HG02840 (cell line): ENCODE data around the gene VSNL1.

Experiments used
- ATAC-seq: cut with Tn5 transposase; IDR thresholded peaks from one replicate; pipeline ENCODE4 v1.9.1; 2021; ENCODE audit warnings: mild to moderate bottlenecking, moderate library complexity, moderate number of reproducible peaks; ENCODE audit not compliant: unreplicated experiment, low FRiP score

Gene VSNL1

DNA sequence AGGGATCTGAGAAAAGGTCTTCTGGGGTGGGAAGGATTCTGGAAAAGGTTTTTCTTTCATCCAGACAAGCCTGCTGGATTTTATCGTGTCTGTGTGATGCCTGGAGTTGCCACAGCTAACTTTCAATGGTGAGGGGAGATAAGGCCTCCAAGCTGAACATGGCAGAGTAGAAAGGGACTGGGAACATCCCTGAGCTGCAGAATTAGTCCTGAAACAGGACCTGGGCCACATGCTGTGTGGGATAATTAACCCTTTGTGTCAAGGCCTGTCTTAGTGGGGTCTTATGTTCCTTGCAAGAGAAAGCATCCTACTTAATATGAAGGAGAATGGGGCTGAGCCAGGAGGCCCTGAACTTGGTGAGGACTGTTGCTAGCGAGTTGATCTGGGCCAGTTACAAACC is 66.4 kb downstream of the VSNL1 start:
- no peak for ATAC-seq

DNA sequence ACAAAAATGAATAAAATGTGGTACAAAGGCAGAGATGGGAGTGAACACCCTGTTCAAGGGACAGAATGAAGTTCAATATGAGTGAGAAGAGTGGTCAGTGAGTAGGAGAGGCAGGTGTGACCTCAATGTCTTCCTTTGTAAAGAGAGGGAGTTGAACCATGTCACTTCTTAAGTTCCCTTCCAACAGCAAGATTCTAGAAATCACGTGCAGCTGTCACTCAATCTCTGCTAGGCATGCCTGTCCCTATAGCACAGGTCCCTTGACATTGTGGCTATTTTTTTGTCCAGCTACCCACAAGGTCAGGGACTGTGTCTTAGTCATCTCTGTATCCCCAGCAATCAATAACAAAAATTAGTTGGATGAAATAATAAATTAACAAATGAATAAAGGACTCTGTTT is 66.9 kb downstream of the VSNL1 start:
- ATAC-seq: no peak

DNA sequence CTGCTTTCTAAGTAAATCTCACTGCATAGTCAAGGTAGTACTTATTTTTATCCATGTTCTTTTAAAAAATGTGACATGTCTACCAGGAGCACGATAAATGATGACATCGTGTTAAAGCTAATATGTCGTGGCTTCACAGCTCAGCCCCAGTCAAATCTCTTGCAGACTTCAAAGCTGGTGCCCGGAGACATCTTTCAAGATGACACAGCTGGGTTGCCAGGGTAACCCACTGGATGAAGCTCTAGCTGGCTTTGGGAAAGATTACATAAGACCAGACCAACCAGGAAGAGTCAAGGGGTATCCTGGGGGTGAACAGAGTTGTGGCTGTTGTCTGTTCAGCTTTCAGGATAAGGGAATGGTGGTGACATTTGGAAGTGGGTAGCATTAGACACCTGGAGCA is 67.8 kb downstream of the VSNL1 start:
- ATAC-seq: no peak

DNA sequence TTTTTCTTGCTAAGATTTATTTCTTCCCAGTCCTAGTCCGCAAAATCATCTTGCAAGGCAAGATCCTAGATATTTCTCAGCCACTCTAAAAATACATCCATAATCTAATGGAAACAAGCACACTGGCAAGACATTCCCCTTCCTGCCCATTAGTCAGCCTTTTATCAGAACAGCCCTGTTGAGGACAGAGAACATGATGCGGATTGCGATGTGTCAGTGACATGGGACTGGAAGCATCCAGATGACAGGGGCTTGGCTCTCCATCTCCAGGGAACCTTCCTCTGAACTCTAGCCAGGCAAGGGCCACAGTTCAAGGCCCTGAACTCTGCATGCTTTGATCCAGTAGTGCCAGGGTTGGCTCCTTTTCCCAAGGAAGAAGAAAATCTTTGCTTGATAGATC is 70.0 kb downstream of the VSNL1 start:
- ATAC-seq: no peak

DNA sequence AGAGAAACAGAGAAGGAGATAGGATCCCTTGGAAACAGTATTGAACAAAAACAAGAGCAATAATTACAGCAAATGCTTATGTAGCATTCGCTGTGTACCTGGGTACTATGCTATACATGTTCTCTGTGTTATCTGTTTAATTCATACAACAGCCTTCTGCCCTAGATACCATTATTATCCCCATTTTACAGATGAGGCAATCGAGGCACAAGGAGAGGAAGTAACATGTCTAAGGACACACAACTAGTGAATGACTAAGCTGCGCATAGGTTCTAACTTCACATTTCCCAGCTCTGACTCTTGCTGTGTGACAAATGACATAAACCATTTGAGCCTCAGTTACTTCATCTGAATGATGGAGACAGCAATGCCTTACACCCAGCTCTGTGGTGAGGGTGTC is 70.5 kb downstream of the VSNL1 start:
- ATAC-seq: no peak

DNA sequence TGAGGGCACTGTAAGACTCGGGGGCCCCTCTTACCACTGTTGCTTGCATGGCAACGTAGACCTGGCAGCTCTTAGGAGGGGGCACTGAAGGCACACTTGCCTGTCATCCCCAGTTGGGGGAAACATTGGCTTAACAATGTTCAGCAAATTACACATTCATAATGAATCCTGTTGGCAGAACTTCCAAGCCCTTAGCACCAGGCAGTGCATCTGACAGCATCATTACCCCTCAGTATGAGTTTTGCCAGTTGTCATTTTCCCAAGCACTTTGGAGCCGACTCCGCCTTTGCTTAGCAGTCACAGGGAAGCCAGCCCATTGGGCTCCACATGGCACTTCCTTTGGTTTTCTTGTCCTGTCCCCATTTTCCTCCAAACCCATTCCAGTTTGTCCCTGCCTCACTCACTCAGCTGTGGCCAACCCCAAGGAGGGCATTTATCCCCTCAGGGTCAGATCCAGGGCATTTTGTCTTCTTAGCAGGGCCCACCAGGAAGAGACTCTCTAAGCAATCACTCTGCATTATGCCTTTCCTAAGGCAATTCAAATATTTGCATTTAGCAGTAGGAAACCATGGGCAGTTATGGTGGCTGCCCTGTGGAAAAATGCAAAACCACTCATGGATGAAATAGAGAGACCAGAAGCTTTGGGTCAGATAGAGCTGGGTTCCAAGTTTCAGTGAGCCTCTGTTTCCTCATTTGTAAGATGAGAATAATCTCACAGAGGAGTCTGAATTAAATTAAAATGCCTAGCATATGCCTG is 73.9 kb downstream of the VSNL1 start:
- ATAC-seq: no peak

DNA sequence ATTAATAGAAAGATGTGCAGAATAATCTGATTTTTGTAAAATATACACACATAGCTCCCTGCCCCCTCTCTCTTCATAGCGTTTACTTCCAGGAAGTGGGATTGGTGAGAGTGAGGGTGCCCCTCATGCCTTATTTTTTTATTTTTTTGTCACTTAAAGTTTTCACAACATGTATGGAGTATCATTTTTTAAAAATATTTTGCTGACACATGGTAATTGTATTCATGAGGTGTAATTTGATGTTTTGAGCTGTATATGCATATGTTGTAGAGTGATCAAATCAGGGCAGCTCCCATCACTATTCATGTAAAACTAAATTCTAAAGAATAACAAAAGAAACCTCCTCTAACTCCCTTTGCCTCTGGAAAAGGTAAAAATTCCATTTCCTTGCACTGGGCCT is 74.7 kb downstream of the VSNL1 start:
- no peak for ATAC-seq

DNA sequence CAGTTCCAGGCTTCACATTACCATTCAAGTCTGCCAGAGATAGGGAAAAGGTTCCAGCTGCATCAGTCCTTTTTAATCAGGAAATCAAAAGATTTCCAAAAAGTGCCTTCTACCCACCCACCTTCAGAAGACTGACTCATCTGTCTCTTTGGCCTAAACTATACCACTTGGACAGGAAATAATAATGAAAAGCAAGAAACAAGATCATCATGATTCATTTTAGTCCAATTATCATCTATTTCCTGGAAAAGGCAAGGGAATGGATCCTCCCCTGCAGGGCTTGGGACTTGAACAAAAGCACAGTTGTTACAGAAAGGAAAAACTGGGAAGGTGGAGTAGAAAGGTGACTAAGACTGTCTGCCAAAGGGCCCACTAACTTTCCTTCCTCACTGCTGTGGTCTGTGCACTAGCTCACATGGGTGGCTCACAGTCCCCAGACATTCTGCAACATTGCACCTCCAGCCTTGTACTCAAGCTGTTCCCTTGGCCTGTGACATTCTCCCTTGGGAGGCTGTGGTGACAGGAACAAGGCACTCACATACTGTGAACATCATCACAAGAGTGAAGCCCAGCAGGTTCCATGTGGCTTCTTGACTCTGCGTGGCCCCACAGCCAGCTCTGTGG is 75.3 kb downstream of the VSNL1 start:
- no peak for ATAC-seq

DNA sequence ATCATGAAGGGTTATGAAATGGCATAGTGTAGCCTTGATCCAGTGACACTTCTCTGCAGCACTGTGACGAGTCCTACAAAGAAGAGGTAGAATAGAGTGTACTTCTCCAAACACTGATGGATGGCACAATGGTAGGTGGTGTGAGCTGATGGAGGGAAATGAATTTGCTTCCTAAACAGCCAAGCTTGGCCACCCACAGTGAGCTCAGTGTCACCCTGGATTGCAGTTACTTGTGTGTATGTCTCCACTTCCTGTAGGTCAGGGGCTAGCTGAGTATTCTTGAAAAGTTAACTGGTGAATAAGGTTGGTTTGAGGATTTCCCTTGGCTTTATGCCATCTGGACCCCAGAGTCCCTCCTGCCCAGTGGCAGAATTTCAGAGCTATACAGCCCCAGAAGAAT is 75.9 kb downstream of the VSNL1 start:
- ATAC-seq: no peak

DNA sequence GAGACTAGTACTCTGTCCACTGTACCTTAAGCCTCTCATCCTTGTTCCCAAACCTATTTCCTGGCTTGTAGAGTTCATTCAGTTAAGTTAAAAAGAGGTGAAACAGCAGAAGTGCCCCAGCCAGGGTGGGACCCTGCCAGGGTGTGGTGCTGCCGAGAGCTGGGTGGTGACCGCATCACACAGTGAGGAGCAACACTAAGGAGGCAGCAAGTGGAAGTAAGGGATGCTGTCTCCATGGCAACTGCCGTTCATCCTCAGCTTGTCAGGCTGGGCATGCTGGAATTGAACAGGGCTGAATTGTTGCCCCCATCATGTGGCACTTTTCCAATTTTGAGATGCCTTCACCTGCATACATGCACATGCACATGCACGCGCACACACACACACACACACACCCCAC is 77.0 kb downstream of the VSNL1 start:
- ATAC-seq: no peak

DNA sequence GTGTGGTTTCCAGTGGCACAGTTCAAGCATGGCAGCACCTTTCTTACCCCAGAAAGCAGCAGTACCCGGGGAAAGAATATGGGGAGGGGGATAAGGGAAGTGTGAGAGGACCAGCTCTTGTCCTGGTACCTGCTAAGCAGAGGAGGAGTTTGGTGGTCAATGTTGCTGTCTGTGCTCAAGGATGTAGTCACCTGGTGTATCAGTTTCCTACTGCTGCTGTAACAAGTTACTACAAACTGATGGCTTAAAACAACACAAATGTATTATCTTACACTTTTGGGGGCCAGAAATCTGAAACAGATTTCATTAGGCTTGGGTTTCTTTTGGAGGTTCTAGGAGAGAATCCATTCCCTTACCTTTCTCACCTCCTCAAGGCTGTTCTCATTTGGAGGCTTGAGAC is 77.5 kb downstream of the VSNL1 start:
- no peak for ATAC-seq

DNA sequence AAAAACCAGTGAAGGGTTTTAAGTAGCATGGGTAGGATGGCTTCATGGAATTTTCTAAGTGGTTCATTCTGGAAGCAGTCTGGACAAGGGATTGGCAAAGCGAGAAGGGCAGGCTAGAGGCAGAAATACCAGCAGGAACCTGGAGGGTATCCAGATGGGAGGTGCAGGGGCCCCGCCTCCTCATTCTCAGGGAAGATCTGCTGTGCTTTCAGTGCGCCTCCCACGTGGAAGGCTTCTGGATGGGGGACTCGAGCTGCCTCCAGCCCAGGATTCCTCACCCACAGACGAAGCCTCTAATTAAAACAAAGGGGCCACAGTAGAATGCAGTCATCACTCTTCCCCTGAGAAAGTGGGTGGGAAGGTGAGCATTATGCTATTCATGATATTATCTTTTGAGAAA is 79.8 kb downstream of the VSNL1 start:
- no peak for ATAC-seq

DNA sequence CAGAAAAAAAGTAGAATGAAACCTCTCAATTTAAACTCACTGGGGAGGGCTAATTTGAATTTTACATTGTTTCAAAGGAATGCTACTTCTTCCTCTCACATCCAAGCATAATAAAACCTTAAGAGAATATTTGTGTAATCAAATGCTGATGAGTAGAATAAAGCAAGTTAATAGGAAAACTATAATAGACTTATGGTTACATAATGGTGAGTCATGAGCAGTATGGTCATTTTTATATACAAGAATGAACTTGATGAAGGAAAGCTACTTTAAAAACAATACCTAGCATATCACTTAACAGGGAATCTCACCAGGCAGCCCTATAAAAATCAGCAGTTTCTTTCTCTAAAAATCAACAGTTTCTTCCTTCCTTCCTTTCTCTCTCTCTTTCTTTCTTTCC is 80.3 kb downstream of the VSNL1 start:
- no peak for ATAC-seq

DNA sequence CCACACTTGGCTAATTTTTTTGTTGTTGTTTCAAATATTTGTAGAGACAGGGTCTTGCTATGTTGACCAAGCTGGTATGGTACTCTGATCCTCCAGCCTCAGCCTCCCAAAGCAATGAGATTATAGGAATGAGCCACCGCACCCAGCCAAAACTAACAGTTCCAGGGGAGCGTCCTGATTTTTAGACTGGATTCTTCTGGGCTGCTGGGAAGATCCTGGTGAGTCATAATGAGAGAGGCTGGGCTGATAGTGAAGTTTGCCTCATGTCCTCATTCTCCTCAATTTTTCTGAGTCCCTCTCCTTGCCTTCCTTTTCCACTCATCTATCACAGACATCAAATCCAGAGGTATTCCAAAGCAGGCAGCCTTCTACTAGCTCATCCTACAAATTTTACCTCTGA is 81.3 kb downstream of the VSNL1 start:
- no peak for ATAC-seq

DNA sequence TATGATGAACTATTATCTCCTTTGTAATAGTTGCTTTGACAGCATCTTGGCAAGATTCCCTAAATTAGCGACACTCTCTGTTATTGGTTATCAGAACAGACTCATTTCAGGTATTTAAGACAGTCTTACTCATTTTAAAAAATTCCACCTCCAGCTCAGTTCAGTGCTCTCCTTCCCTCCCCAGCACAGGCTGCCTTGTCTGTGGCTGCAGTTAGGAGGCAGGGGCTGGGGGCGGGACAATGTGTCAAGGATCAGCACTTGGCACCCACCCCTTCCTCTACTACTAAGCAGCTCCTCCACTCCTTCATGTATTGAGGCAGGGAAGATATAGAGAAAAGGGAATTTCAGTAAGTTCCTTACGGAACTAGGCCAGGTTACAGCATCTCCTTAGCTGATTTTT is 85.0 kb downstream of the VSNL1 start:
- no peak for ATAC-seq

DNA sequence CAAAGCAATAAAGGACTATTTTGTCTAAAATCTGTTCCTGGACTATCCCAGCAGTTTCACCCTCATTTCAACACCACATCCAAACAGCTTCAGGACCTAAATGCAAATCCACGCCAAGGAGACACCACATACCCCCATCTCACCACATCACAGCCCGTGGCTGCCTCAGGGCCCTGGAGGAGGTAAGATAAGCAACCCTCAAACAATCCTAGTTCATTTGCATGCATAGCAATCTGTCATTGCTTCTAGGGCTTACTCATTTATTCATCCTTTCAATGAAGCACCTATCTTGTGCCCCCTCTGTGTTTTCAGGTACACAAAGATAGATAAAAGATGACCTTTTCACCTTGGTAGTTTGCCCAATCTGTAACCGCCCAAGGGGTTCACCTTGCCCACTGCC is 86.5 kb downstream of the VSNL1 start:
- no peak for ATAC-seq

DNA sequence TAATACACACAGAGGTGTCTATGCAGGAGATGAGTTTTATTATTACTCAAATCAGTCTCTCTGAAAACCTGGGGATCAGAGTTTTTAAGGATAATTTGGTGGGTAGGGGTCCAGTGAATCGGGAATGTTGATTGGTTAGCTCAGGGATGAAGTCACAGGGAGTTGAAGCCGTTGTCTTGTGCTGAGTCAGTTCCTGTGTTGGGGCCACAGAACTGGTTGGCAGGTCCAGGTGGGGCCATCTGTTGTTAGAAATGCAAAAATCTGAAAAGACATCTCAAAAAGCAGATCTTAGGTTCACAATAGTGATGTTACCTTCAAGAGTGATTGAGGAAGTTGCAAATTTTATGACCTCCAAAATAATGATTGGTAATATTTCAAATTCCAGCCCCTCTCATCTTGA is 86.9 kb downstream of the VSNL1 start:
- ATAC-seq: no peak

DNA sequence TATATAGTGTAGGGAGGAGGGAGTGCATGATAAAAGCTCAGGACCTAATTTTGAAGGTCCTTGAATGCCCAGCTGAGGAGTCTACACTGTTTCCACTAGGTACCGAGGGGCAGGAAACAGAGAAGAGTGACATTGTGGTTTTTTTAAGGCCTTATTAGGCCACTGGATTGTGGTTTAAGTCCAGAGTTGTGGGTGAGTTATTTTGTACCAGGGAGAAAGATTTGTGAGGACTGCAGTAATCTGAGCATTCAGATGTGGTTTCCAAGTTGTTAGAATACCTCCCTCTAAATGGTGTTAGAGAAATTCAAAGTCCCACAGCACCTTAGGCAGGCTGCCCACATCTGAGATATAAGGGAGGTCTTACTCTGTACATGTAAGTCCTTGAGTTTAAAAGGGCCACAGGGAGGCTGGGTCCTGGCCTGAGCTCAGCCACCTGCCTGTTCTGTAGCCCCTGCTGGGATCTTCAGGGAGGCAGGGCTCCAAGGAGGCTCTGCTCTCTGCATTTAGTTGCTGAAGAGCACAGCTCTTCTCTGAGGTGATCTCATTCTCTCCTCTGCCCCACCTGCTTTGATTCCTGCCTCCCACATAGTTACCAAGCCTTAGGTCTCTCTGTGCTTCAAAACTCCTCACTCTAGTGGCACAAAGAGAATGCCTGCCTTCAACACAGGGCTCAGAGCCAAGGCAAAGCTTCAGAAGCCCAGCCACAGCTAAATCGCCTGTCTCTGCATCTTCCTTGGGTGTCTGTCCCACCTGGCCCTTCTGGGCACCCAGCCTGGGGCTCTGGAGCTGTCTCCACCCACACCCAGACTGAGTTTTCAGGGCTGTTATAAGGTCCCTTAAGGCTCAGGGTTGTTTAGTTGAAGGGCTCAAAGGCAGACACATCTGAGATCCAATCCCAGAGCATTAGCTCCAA is 88.1 kb downstream of the VSNL1 start:
- ATAC-seq: no peak

DNA sequence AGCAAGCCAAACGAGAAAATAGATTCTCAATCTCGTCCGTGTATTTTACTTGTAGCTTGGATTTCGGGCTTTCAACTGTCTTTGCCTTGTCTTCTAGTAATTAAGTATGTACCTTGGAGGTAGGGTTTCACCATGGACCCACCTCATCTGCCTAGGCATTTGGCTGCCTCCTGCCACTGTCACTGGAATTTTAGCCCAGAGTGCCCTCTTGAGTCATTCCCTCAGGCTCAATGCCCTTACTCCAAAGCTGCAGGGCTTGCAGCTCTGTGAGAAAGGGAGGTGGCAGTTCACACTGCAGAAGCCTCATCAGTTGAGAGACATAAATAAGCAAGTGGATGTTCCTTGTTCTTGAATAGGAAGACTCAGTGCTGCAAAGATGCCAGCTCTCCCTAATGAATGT is 89.6 kb downstream of the VSNL1 start:
- no peak for ATAC-seq

DNA sequence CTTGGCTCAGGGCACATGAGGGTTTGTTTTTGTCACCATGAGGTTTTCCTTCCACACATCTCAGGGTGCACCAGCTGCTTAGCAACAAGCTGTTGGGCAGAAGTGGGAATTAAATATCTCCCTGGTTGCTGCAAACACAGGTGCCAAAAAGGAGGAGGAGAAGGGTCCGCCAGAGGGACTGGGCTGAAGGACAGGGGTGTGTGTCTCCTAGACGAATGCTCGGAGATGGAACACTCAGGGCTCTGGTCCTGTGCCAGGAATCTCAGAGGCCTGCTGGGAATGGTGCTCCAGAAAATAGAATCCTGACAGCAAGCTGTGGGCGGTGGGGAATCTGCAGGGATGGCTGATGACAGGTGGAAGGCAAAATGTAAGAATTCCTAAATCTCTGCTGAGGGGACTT is 94.5 kb downstream of the VSNL1 start:
- no peak for ATAC-seq

DNA sequence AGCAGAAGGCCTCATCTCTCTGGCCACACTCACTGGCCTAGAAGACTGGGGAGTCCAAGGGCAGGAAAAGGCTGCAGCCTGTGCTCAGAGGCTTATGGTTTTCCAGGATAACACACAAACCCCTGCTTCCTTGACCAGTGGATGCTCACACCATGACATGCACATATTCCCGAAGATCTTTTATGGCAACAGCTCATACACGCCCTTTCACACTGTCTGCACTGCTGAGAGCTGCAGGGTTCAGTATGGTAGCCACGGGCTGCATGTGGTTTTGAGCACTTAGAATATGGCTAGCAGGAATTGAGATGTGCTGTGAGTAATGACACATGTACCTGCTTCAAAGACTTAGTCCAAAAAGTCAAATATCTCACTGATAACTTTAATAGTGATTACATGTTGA is 95.8 kb downstream of the VSNL1 start:
- no peak for ATAC-seq
